Measurements from ENCODE around the gene NCKAP5. TPM values are rescaled to one million over a fixed set of nuclear protein-coding genes. Genes with fewer than 3 reads are reported as not detected.
A peak's percentile ranks its signal among the peaks of the same experiment; 100 is the strongest.
"Not testable (repeated sequence)": the region's sequence is repeated elsewhere in the genome, so short reads cannot be mapped to it uniquely, and the experiment has no call there.

NCKAP5 gene
- total RNA-seq, 1 donor from 2014 or later = 0.59 TPM

DNA sequence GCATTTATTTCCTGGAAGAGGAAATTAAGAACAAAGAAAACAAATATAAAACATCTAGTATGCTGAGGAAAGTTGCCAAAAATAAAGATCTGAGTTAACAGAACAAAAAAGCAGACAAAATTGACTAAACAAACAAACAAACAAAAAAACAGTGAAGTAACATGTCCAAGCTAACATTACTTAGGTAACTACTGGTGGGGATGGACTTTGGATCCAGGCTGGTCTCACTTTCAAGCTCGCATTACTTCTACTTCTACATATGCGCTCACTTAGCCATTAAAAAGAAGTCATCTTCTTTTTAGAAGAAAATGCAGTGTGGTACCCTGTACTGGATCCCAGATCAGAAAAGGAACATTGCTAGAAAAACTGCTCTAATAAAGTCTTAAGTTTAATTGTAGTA is 358.9 kb downstream of the NCKAP5 start:
- DNase-seq (ENCODE audit: low read depth, low spot score) = no peak

DNA sequence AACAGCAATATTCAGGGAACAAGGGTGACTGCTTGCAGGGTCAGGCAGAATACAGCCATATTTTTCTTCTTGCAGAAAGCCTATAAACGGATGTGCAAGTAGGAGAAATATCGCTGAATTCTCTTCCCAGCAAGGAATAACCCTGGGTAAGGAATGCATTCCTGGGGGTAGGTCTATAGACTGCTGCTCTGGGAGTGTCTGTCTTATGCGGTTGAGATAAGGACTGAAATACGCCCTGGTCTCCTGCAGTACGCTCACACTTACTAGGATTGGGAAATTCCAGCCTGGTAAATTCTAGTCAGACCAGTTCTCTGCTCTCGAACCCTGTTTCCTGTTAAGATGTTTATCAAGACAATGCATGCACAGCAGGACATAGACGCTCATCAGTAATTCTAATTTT is 361.6 kb downstream of the NCKAP5 start:
- not testable (repeated sequence) for DNase-seq (ENCODE audit: low read depth, low spot score)

DNA sequence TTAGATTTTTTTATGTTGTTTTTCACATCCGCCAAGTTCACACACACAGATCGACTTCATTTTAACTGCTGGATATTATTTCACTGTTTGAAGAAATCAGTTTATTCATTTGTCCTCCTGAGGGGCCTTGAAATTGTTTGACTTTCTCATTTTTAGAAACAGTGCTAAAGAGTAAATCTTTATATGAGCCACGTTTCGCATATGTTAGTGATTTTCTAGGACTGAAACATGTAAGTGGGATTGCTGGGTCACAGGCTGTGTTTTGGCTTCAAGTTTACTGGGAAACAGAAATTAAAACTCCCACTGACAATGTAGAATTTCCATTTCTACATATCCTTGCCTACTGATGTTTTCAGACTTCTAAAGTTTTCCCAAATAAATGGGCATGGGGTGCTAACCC is 363.8 kb downstream of the NCKAP5 start:
- no peak for DNase-seq (ENCODE audit: low read depth, low spot score)

DNA sequence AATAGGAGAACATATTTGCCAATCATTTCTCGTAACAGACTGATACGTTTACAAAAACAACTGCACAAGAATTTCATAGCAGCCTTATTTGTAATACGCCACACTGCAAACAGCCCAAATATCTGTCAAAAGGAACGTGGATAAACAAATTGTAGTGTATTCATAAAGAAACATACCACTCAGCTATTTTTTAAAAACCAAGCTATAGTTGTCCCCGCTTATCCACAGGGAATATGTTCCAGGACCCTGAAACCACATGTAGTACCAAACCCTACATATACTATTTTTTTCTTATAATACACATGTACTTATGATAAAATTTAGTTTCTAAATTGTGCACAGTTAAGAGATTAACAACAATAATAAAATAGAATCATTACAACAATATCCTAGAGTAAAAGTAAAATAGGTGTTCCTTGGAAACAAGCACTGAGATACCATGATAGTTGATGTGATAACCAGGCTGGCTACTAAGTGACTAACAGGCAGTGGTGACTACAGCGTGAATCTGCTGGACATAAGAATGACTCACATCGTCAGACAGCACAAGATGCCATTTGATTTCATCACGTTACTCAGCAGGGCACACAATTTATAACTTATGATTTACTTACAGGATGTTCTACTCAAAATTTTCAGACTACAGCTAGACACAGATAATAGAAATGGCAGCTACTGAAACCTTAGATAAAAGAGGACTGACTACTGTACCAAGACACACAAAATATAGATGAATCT is 367.4 kb downstream of the NCKAP5 start:
- DNase-seq (ENCODE audit: low read depth, low spot score) = peak; percentile 4

DNA sequence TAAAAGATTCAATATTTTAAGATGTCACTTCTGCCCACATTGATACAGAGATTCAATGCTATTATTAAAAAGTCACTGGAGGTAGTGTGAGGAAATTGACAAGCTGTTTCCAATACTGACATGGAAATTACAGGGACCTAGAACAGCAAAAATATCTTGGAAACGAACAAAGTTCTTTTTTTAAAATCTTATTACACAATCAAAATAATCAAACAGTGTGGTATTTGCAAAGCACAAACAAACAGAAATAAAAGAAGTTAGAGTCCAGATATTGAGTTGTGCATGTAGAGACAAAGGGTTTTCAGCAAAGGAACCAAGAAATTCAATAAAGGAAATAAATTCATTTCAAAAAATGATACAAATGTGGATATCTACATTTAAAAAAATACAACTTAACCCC is 369.6 kb downstream of the NCKAP5 start:
- DNase-seq (ENCODE audit: low read depth, low spot score) = no peak

DNA sequence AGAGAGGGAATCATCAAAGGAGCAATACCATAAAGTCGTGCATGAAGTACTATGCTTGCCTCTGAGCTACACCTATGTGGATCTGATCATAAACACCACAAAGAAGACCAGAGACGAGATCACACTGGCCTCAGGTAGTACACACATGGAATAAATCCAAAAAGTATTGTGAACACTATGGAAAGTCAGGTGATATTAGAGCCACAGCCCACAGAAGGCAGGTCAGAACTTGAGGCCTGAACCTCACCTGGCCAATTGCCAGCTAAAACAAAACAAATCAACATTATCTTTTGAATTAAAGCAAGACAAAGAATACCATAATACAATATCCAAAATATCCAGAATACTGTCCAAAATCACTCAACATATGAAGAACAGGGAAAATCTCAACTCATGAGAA is 371.1 kb downstream of the NCKAP5 start:
- DNase-seq (ENCODE audit: low read depth, low spot score) = no peak

DNA sequence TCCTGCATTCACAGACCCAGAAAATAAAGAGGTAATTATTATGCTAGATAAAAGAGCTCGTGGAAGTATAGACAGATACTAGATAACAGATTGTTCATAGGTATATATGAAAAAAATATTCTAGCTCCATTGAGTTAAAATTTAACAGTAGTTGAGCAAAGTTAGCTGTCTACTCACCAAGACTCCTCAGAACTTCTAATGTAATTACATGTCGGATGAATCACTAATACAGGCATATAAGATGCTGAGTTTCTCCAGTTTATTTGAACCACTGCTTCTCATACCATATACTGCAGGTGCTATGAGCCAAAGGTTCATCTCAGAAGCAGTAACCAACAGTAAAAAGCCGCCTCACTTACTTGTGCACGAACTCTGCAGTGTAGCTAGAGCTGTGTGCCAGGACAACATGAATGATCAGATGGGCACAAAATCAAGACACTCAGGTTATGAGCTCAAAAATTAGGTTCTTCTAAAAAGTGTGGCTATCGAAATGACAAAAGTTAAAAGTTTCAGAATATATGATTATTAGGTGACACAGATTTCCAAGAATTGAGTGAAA is 373.4 kb downstream of the NCKAP5 start:
- DNase-seq (ENCODE audit: low read depth, low spot score) = no peak

DNA sequence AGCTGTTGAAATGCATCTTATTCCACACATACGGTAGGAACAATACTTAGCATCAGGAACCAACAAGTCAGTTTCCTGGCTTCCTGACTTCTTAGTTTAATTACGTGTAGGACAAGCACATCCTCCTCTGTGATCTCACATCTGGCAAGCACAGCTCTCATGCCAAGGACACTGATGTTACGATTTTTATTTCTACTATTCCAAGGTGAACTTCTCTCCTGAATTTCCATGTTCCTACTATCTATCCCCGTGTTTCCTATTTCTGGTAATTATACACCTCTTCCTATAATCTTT is 374.0 kb downstream of the NCKAP5 start:
- no peak for DNase-seq (ENCODE audit: low read depth, low spot score)

DNA sequence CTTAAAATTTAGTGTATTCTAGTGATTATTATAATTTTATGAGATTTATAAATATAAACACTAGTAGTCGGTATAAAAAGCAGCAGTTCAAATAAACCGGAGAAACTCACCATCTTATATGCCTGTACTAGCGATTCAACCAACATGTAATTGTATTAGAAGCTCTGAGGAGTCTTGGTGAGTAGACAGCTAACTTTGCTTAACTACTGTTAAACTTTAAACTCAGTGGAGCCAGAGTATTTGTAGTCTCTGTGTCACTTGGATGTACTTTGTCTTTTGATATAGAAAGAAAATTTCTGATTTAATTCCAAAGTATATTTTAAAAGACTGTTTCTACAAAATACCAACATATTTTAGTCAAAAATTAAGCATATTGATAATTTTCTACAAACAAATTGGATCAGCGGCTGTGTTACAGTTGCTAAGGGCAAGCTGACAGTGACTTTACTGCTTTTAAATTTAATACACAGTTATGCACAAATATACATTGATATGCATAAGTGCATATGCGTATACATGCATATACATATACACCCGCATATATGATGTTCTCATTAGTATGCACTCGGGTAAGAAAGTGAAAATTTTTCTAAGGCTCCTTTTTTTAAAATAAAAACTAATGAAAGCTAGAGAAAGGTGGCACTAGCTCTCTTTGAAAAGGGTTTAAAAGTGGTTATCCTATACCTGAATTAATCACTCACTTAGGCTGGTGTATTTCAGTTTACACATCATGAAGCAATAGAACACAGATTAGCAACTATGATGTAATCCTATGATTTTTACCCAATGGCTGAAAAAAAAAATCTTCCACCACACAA is 374.5 kb downstream of the NCKAP5 start:
- DNase-seq (ENCODE audit: low read depth, low spot score) = no peak

DNA sequence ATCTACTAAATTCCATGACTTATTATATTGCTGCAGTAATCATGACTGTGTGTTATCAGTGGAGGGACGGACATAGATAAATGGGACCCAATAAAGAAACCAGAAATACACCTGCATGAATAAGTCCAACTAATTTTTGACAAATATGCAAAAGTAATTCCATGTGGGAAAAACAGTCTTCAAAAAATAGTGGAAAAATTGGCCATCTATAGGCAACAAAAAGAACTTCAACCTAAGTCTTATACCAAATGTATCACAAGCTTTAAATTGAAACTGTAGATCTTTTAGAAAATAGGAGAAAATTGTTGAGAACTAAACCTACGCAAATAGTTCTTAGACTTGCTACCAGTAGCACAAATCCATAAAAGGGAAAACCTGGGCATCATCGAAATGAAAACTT is 376.2 kb downstream of the NCKAP5 start:
- no peak for DNase-seq (ENCODE audit: low read depth, low spot score)

DNA sequence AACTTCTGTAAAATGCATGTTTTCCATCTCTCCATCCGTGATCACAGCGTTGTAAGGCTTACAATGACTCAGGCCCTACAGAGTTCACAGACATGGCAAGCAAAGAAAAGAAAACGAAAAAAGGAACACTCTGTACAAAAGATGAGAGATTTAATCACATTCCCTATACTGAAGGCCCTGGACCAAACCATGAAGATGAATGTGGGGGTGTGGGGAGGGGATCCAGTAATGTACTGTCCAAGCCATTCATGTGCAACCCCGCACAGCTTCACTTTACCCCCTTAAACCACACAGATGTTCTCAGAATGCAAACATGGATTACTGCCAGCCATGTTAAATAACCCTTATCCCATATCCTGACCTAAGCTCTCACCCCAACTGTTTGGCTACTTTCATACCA is 391.1 kb downstream of the NCKAP5 start:
- DNase-seq (ENCODE audit: low read depth, low spot score) = no peak

DNA sequence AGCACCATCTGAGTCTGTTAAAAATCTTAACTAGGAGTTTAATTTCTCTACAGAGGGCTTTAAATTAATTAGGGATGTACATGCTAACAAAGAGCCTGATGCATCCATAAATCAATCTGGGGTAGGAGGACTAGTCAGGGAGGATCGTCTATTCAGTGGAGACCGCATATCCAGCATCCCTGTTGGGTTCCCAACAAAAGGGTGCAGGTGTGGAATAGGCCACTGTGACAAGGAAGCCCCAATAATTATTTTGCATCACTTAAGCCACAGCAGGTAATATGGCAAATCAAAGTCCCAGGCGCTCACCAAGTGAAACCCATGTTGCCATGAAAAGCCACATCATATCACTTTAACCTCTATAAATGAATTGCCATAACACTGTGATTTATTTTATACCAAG is 392.3 kb downstream of the NCKAP5 start:
- no peak for DNase-seq (ENCODE audit: low read depth, low spot score)

DNA sequence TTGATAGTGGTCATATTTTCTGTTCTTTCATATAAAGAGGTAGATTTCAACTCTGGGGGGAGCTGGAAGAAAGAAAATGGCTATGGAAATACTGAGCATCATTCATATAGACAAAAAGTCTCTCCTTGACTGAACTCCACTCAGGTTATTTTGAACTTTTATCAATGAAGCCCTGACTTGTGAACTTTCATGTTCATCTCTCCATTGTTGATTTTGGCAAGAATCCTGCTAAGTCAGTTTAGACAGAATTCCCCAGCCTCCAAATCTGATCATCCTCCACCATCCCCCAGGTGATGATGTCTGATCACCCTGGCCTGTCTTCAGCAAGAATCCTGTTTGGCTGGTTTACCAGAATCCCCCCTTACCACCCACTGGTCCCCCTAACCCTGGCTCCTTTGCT is 395.0 kb downstream of the NCKAP5 start:
- no peak for DNase-seq (ENCODE audit: low read depth, low spot score)

DNA sequence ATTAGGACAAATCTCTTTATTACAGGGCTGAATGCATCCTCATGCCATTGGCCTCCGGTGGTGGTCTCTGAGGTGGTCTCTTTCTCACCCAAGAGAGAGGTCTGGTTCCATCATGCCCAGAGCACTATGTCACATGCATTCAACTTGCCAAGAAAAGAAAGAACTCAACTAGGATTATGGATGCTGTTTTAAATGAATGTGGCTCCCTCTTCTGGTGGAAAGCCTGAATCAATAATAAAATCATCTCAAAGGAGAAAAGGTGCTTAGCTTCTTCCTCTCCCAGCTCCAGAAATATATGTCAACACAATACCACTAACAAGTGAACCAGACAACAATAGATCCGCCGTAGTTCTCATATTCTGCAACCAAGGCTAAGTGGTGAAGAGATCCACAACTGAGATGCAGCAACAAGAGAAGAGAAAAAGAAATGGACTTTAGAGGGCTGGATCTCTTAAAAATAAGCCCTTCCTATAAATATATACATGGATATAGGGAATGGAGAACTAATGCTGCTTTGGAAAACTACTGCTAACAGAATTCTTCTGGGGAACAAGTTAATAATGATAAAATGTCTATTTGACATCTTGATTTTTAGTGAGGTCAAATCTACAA is 396.8 kb downstream of the NCKAP5 start:
- DNase-seq (ENCODE audit: low read depth, low spot score) = peak; percentile 22

DNA sequence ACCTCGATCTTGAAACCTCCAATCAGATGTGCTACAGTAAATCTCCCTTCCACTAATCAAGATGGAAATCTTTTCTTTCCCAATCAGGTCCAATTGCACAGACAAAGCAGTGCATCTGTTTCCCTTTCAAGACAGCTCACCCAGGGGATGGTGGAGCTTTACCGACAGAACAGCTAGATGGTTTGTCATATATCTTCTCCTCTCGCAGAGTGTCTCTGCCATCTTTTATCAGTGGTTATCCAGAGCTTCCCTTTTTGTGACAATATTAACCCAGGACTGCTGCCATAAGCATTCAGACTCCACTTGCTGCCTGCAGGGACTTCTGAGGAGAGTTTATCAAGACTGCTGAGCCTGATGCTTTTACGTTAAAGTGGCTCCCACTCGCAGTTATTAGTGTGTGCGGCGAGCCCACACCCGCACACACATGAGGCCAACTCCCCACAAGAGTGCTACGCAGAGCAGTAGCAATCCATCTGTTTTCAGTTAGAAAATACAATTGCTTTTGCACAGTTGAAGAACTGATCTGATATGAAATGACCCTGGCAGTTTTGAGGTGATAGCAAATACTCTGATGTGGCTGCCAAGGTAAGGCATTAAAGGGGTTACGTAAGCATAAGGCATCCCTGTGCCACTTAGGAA is 398.9 kb downstream of the NCKAP5 start:
- no peak for DNase-seq (ENCODE audit: low read depth, low spot score)

DNA sequence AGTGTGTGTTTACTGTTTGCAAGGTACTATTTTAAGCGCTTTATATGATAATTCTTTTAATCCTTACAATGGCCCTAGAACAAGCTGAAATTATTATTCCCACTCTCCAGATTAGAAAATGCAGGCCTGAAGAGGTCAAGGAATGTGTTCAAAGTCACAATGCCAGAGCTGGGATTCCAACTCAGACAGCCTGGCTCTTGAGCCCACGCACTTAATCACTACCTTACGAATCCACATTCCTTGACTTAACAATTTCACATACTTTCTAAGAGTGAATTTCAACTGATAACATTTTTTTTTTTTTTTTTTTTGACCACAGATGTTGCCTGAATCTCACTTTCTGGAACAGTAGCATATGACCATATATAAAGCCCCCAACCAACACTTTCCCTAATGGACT is 400.3 kb downstream of the NCKAP5 start:
- DNase-seq (ENCODE audit: low read depth, low spot score) = no peak

DNA sequence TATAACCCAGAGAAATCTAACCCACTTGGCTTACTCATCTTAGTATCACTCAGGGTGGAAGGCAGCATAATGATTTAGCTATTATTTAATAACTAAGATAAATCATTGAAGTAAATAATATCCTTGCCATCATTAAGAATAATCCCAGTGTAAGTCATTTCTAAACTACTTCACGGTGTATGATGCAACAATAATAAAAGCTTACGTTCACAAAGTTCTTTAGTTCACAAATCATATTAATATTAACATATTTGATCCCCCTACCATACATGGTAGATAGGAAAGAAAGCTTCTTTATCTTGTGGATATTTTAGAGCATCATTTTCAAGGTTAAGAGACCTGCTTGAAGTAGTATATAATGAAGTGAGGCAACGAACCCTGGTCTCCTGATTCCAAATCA is 401.0 kb downstream of the NCKAP5 start:
- DNase-seq (ENCODE audit: low read depth, low spot score) = no peak

DNA sequence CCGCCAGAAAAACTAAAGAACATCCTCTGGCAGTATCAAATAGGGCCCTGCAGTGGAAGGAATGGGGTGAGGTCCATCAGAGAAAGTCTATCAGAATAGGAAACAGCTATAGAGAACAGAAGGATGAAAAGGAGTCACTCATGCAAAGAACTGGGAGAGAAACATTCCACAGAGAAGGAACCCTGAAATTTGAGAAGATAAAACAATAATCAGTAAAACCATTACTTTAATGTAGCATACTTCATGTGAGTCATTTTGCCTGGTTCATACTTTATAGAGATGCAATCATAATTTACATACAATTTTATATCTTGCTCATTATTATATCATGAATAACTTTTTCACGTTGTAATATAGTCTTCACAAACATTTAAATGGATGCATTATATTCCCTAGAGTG is 402.2 kb downstream of the NCKAP5 start:
- no peak for DNase-seq (ENCODE audit: low read depth, low spot score)

DNA sequence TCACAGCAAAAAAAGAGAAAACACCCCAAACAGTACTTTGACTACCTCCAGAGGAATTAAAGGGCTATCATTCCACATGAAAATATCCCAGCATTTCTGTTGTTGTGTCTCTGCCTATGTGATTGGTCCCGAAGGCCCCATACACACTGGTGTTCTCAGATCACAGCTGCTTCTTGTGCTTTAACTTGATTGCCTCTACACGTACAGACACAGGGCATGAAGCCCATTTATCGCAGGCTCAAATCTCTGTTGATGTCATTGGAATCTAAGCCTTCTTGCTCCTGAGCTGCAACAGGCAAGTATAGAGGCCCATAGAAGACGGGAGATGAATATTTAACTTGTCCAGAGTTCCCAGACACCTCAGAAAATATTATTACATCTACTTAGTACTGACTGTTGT is 405.2 kb downstream of the NCKAP5 start:
- DNase-seq (ENCODE audit: low read depth, low spot score) = no peak

DNA sequence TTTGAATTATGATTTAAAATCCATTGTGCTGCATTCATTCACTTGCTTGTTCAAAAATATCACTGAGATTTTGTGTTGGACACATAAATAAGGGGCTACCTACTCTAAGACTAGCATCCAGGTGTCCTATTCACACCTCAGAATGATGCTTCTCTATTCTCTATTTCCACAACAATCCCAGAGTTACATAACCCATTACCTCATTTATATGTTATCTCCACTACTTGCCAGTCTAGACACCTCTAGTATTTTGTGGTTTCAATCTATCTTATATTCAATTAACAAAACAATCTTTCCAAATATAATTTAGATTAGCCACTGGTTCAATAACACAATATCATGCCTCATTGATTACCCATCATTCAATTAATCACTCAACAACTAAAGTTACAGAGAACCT is 409.8 kb downstream of the NCKAP5 start:
- DNase-seq (ENCODE audit: low read depth, low spot score) = no peak

DNA sequence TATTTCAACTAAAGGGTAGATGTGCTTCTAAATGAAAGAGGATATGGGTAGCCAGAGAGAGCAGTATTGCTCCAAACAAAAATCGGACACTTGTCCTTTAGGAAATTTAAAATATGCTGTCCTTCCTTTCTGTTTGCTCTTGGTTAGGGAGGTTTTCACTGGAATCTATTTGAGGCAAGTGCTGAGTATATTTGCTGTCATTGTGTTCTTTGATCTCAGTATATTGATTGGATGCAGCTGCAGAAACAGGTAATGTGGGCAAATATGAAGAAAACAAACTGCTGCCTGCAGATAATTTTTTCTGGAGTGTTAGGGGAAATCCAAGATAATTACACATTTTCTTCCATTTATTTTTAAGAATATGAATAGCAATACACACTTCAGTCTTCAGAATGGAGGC is 410.2 kb downstream of the NCKAP5 start:
- no peak for DNase-seq (ENCODE audit: low read depth, low spot score)

DNA sequence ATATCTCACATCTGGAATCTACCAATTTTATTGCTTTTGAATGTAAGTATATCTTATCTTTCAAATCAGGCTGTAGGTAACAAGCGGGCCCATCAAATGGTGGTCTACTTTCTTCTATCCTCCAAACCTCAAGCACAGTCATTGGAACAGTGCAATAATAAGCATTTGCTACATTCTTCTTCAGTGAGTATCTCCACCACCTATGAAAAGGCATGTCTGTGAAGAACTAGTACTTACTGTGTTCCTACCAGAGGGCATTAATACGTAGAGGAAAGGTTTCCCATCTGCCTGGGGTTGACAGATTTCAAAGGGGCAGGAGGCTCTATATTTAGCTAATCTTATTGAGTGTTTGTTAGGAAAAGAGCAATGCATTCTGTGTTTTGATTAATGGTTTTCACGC is 411.1 kb downstream of the NCKAP5 start:
- no peak for DNase-seq (ENCODE audit: low read depth, low spot score)

All from pulmonary artery endothelial cell (primary cell).